Astrocyte (in vitro differentiated cells and primary cell): ENCODE measurements around the gene JOSD2.

ENCODE experiments used
- CTCF ChIP-seq: IDR thresholded peaks from 2 replicates; pipeline ENCODE4 v1.5.1; 2011; ENCODE audit warnings: low read depth, mild to moderate bottlenecking, inconsistent platforms, low read length, moderate library complexity; ENCODE audit not compliant: insufficient read depth
- EZH2 ChIP-seq: IDR thresholded peaks from 2 replicates; pipeline ENCODE4 v1.6.1; 2012; ENCODE audit warnings: mild to moderate bottlenecking, low read length, inconsistent platforms; ENCODE audit not compliant: insufficient read depth

GRCh38 chr19:50549927-50550593 lies 39.1 kb upstream of the JOSD2 start:
- no peak for TF ChIP-seq CTCF
- TF ChIP-seq EZH2: no peak
